ENCODE measurements around the gene SAMD7.

Gene SAMD7

GRCh38 chr3:169980055-169980454 is 68.7 kb downstream of the SAMD7 start:
- no peaks in the 10 kb centered on the region for H3K4me1 ChIP-seq (ENCODE audit: control insufficient read depth, insufficient read depth, low read length)
- no peak overlapping the region for H3K4me3 ChIP-seq (ENCODE audit: low read depth, low read length)
- no peaks in the 10 kb centered on the region for H3K9me3 ChIP-seq (ENCODE audit: control insufficient read depth, insufficient read depth, low read depth, low read length)
- ChIA-PET POLR2A (no interaction called here), CTCF (no interaction called here)
- peaks cover 22 to 87% of the 10 kb centered on the region in 2 experiments for H3K36me3 ChIP-seq (ENCODE audit: control insufficient read depth in 2 of 2, insufficient read depth in 1 of 2, low read length in 2 of 2)
- TF ChIP-seq ATF2 (tag by site-specific recombination; IDR thresholded peaks at IDR 0.05; ENCODE audit: low read depth) (0 out of 2 replicates have a peak, but pooled peaks have one; percentile 19), HOXA7 (CRISPR knock-in tag; IDR thresholded peaks at IDR 0.05; ENCODE audit: borderline replicate concordance) (no peak)
- no peak overlapping the region for H3K27ac ChIP-seq (ENCODE audit: extremely low read depth, low read depth, low read length)

- Histone ChIP-seq H3K36me3 (ENCODE audit: control insufficient read depth in 2 of 2, insufficient read depth in 1 of 2, low read length in 2 of 2) (peaks cover 28 to 86% of the 10 kb centered on the region in 2 experiments), H3K27ac (ENCODE audit: extremely low read depth, low read depth, low read length) (no peak overlapping the region), H3K9me3 (ENCODE audit: control insufficient read depth, insufficient read depth, low read depth, low read length) (no peaks in the 10 kb centered on the region), H3K4me1 (ENCODE audit: control insufficient read depth, insufficient read depth, low read length) (no peaks in the 10 kb centered on the region), H3K4me3 (ENCODE audit: low read depth, low read length) (no peak overlapping the region)
- CTCF ChIA-PET: interaction anchor here (0.5 kb wide), 1 partner anchor 127 kb away, joined by 3 read pairs; no protein-coding TSS in a partner anchor
- POLR2A ChIA-PET: no interaction called here
- TF ChIP-seq ZNF701 (tag by site-specific recombination; IDR thresholded peaks at IDR 0.05) (no peak), ZNF626 (tag by site-specific recombination; IDR thresholded peaks at IDR 0.05) (no peak), ZNF664 (tag by site-specific recombination; IDR thresholded peaks at IDR 0.05) (no peak), SP7 (tag by site-specific recombination; IDR thresholded peaks at IDR 0.05) (no peak), ZFHX2 (tag by site-specific recombination; conservative IDR thresholded peaks at IDR 0.05) (no peak), ZSCAN30 (tag by site-specific recombination; IDR thresholded peaks at IDR 0.05) (no peak), ZNF146 (tag by site-specific recombination; IDR thresholded peaks at IDR 0.05) (no peak), CTCF (tag by site-specific recombination; IDR thresholded peaks at IDR 0.05) (no peak)
These were observed 72.9 kb downstream of the SAMD7 start for GRCh38 chr3:169984292-169984691.

Data from HEK293 (cell line).